Panc1 (cell line): Measurements from ENCODE around the gene C1QL1. TPM values are rescaled to one million over a fixed set of nuclear protein-coding genes. Genes with fewer than 3 reads are reported as not detected.

Experiments
- ATAC-seq: fragments of 200-7000 bp; cut with Tn5 transposase; 2 replicates; pipeline ENCODE4 v1.9.1; 2020; ENCODE audit warnings: mild to moderate bottlenecking, moderate library complexity
- BruUV-seq: library from RNA; stranded (reverse); fragments of 400-500 nt; replicated peaks from 2 replicates; lab custom pipeline; 2021; lab: Mats Ljungman, UMichigan
- CTCF ChIA-PET: fragments of 300-600 bp; sonication (Branson Sonifier 250); formaldehyde crosslinking; loops from one replicate; lab custom pipeline; 2022; ENCODE audit warnings: antibody characterized with exemption; lab: Charles Lee
- POLR2A ChIA-PET: fragments of 300-600 bp; sonication (Branson Sonifier 250); formaldehyde crosslinking; loops from one replicate; lab custom pipeline; 2022; ENCODE audit warnings: antibody characterized with exemption; lab: Charles Lee
- DNase-seq: peaks from one replicate; pipeline ENCODE4 v3.0.0-alpha.2; 2010; ENCODE audit warnings: low read depth, low spot score
- H3K27ac ChIP-seq: 2 replicates; pipeline ENCODE4 v1.5.1; 2011; ENCODE audit warnings: mild to moderate bottlenecking, low read length, inconsistent platforms
- H3K27me3 ChIP-seq: fragments of 200-500 bp; sonication (Bioruptor generic); 2 replicates; pipeline ENCODE4 v1.6.0; 2014; ENCODE audit warnings: low read length, inconsistent platforms; ENCODE audit not compliant: control insufficient read depth, insufficient read depth
- H3K36me3 ChIP-seq: fragments of 200-500 bp; sonication (Bioruptor generic); 2 replicates; pipeline ENCODE4 v1.5.1; 2014; ENCODE audit warnings: inconsistent platforms, mild to moderate bottlenecking, low read length, moderate library complexity; ENCODE audit not compliant: control insufficient read depth, insufficient read depth
- H3K4me1 ChIP-seq: 2 replicates; pipeline ENCODE4 v1.5.1; 2011; ENCODE audit warnings: inconsistent platforms, mild to moderate bottlenecking, low read length, moderate library complexity; ENCODE audit not compliant: control insufficient read depth, insufficient read depth
- H3K4me3 ChIP-seq, 2 experiments: 2 replicates each; pipeline ENCODE4 v1.5.1; 2011 to 2012; ENCODE audit warnings: low read depth in 2 of 2, low read length in 2 of 2, mild to moderate bottlenecking in 2 of 2, inconsistent platforms in 1 of 2, moderate library complexity in 1 of 2
- H3K9me3 ChIP-seq: fragments of 200-500 bp; sonication (Bioruptor generic); 2 replicates; pipeline ENCODE4 v1.5.1; 2014; ENCODE audit warnings: low read depth, mild to moderate bottlenecking, inconsistent platforms, low read length, moderate library complexity; ENCODE audit not compliant: control insufficient read depth, insufficient read depth
- CTCF ChIP-seq: fragments of 450-650 bp; IDR thresholded peaks from 2 replicates; pipeline ENCODE4 v1.5.1; 2017; ENCODE audit warnings: mild to moderate bottlenecking
- POLR2AphosphoS5 ChIP-seq: IDR thresholded peaks from 2 replicates; pipeline ENCODE4 v1.6.1; 2012; ENCODE audit warnings: mild to moderate bottlenecking, low read depth, low read length, moderate library complexity
- REST ChIP-seq, 2 experiments: IDR thresholded peaks; 2 replicates each; pipeline ENCODE4 v1.6.1; 2011 to 2012; ENCODE audit warnings: low read depth in 2 of 2, control low read depth in 1 of 2, low read length in 1 of 2, mild to moderate bottlenecking in 1 of 2, moderate library complexity in 1 of 2; ENCODE audit not compliant: insufficient read depth in 1 of 2
- SIN3A ChIP-seq: IDR thresholded peaks from 2 replicates; pipeline ENCODE4 v1.6.1; 2012; ENCODE audit warnings: low read depth, mild to moderate bottlenecking, low read length, moderate library complexity, borderline replicate concordance; ENCODE audit not compliant: insufficient read depth
- TCF7L2 ChIP-seq: IDR thresholded peaks from 2 replicates; pipeline ENCODE4 v1.6.1; 2011; ENCODE audit warnings: mild to moderate bottlenecking, low read depth, low read length, inconsistent platforms
- in situ Hi-C: cut with HindIII; loops from 2 replicates; pipeline ENCODE4 v1.10.0; 2016; ENCODE audit warnings: low sequenced_read_pairs, low pct_unique_long_range_greater_than_20kb
- intact Hi-C: fragments of 100-400 bp; cut with micrococcal nuclease; formaldehyde crosslinking; loops from one replicate; pipeline ENCODE4 v1.10.0; 2022; ENCODE audit not compliant: unreplicated experiment
- total RNA-seq: library from RNA; stranded (reverse); gene quantifications from one replicate; pipeline ENCODE4 v1.2.1, GENCODE V29; 2021; ENCODE audit not compliant: unreplicated experiment

C1QL1 gene
- total RNA-seq, 1 experiment from 2014 or later: 9.5 TPM

- intact Hi-C loops: no loop called here
- BruUV-seq: no TSS peak
- Histone ChIP-seq H3K4me3 (no peak overlapping the region), H3K27ac (no peak overlapping the region), H3K9me3 (no peaks in the 10 kb centered on the region), H3K4me1 (no peaks in the 10 kb centered on the region), H3K27me3 (no peaks in the 10 kb centered on the region), H3K36me3 (no peaks in the 10 kb centered on the region)
- in situ Hi-C loops: no loop called here
- ATAC-seq (no peak; the same call in 1 of the 2 replicates), DNase-seq (no peak)
- TF ChIP-seq SIN3A (no peak), CTCF (no peak), POLR2AphosphoS5 (no peak), TCF7L2 (no peak), REST (IDR thresholded peaks at IDR 0.05; ENCODE audit: insufficient read depth in 1 of 2, low read depth in 2 of 2, low read length in 1 of 2) (no peak)
- ChIA-PET POLR2A (no interaction called here), CTCF (interaction anchor here (1.6 kb wide), 1 partner anchor 40 kb away, joined by 4 read pairs; no protein-coding TSS in a partner anchor)
Observed at GRCh38 chr17:44960691-44961090, 7.4 kb downstream of the C1QL1 start.

- BruUV-seq: no TSS peak
- in situ Hi-C loops: no loop called here
- Histone ChIP-seq H3K4me3 (no peak overlapping the region), H3K9me3 (no peaks in the 10 kb centered on the region), H3K27ac (no peak overlapping the region), H3K4me1 (no peaks in the 10 kb centered on the region), H3K27me3 (no peaks in the 10 kb centered on the region), H3K36me3 (no peaks in the 10 kb centered on the region)
- no peak for TF ChIP-seq REST (IDR thresholded peaks at IDR 0.05; ENCODE audit: insufficient read depth in 1 of 2, low read depth in 2 of 2, low read length in 1 of 2)
- no peak for TF ChIP-seq SIN3A
- ChIA-PET CTCF (interaction anchor here (0.7 kb wide), 1 partner anchor 33 kb away, joined by 5 read pairs; no protein-coding TSS in a partner anchor), POLR2A (no interaction called here)
- DNase-seq (no peak), ATAC-seq (no peak)
- intact Hi-C loops: no loop called here
Observed at GRCh38 chr17:44959821-44960531, 8.1 kb downstream of the C1QL1 start.
